GM18505 (cell line): ENCODE data around the gene NRTN.
"Not testable (repeated sequence)": the region's sequence is repeated elsewhere in the genome, so short reads cannot be mapped to it uniquely, and the experiment has no call there.

Source experiments
- ATAC-seq: cut with Tn5 transposase; IDR thresholded peaks from one replicate; pipeline ENCODE4 v1.9.1; 2021; ENCODE audit not compliant: unreplicated experiment
- POLR2A ChIP-seq: IDR thresholded peaks from 4 replicates; pipeline ENCODE4 v1.6.1; 2011; ENCODE audit warnings: borderline replicate concordance; ENCODE audit not compliant: insufficient read depth, insufficient read length; ENCODE audit errors: extremely low read depth

Gene NRTN

GRCh38 chr19:5864725-5865486, 60.0 kb downstream of the NRTN start:
- no peak for ATAC-seq
- TF ChIP-seq POLR2A: no peak

GRCh38 chr19:5865772-5866171, 60.9 kb downstream of the NRTN start:
- ATAC-seq: no peak
- TF ChIP-seq POLR2A: no peak

- ATAC-seq: no peak
- no peak for TF ChIP-seq POLR2A
These were observed 62.6 kb downstream of the NRTN start for GRCh38 chr19:5867201-5868136.

DNA sequence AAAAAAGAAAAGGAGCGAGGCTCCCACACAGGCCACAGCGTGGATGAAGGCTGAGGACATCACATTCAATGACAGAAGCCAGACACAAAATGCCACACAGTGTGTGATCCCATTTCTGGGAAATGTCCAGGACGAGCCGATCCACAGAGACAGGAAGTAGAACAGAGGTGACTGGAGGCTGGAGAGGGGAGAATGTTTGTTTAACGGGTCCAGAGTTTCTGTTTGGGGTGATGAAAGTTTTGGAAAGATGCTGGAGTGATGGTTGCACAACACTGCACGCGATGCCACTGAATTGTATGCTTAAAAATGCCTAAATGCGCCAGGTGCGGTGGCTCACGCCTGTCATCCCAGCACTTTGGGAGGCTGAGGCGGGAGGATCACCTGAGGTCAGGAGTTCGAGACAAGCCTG, 66.1 kb downstream of the NRTN start:
- no peak for TF ChIP-seq POLR2A
- ATAC-seq: no peak

DNA sequence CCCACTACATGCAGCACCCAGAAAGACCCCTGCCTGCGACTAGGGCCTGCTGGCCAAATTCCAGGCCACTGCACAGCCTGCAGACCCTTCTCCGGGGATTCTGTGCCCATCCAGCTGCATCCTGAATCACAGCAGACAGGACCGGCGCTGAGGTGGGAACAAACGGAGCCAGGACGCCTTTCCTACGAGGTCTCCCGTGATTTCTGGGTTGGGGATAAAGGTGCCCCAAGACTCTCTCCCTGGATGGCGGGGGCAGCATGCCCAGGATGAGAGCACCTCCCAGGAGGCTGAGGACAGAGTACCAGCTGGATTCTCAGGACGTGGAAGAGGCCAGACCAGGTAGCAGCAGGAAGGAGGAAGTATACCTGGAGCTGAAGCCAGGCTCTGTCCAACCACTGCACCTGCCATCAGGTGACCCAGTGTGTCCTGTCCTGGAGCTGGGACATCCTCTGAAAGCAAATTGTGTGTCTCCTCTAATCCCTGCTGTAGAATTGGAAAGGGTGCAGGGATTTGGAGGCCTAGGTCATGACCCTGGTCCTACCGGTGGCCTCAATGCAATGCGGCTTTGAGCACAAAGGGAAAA, 68.8 kb downstream of the NRTN start:
- TF ChIP-seq POLR2A: no peak
- no peak for ATAC-seq

GRCh38 chr19:5874496-5874895, 69.6 kb downstream of the NRTN start:
- ATAC-seq: not testable (repeated sequence)

GRCh38 chr19:5877427-5877826, 72.6 kb downstream of the NRTN start:
- ATAC-seq: no peak
- TF ChIP-seq POLR2A: no peak

DNA sequence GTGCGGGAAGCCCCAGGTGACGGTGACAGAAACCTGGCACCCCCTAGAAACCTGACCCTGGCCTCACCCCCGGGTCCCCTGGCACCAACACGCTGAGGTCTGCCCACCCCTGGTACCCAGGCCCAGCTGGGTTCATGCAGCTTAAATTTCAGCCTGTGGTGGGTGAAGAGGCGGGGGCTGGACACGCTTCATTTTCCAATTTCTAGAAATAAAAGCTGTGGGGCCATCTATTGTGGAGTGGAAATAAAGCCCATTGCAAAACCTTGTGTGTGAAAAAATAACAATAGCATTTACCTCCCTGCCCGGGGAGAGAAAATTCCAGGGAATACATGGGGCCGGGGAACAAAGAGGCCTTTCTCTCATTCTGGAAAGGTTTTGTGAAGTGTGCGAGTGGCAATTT, 73.0 kb downstream of the NRTN start:
- no peak for ATAC-seq
- no peak for TF ChIP-seq POLR2A
